ENCODE measurements around the gene GPBP1L1. TPM values are rescaled to one million over a fixed set of nuclear protein-coding genes. Genes with fewer than 3 reads are reported as not detected.
A peak's percentile ranks its signal among the peaks of the same experiment; 100 is the strongest.

The GPBP1L1 gene
- total and polyA plus RNA-seq, 9 of the 15 experiments (the other 6 are each of a cell fraction or from before 2014, with no cell fraction given): 86.0 to 216 (median 138) TPM

DNA sequence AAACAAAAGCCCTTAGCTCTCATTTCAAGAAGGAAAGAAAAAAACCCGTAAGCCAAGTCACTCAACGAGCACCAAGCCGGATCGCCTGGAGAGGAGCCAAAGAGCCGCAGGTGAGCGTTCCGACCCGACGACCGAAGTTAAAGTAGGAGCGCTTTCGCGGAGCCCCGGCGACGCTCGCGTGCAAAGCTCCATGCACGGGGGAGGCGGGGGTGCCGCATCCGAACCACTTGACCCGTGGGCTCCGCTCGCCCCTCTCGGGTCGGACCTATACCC, 382 bp downstream of the GPBP1L1 start (continued):
- TF ChIP-seq, protein P1, sequence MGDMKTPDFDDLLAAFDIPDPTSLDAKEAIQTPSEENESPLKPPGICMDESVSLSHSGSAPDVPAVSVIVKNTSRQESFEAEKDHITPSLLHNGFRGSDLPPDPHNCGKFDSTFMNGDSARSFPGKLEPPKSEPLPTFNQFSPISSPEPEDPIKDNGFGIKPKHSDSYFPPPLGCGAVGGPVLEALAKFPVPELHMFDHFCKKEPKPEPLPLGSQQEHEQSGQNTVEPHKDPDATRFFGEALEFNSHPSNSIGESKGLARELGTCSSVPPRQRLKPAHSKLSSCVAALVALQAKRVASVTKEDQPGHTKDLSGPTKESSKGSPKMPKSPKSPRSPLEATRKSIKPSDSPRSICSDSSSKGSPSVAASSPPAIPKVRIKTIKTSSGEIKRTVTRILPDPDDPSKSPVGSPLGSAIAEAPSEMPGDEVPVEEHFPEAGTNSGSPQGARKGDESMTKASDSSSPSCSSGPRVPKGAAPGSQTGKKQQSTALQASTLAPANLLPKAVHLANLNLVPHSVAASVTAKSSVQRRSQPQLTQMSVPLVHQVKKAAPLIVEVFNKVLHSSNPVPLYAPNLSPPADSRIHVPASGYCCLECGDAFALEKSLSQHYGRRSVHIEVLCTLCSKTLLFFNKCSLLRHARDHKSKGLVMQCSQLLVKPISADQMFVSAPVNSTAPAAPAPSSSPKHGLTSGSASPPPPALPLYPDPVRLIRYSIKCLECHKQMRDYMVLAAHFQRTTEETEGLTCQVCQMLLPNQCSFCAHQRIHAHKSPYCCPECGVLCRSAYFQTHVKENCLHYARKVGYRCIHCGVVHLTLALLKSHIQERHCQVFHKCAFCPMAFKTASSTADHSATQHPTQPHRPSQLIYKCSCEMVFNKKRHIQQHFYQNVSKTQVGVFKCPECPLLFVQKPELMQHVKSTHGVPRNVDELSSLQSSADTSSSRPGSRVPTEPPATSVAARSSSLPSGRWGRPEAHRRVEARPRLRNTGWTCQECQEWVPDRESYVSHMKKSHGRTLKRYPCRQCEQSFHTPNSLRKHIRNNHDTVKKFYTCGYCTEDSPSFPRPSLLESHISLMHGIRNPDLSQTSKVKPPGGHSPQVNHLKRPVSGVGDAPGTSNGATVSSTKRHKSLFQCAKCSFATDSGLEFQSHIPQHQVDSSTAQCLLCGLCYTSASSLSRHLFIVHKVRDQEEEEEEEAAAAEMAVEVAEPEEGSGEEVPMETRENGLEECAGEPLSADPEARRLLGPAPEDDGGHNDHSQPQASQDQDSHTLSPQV (IDR thresholded peaks at IDR 0.05): no peak
- TF ChIP-seq SRSF7 (optimal IDR thresholded peaks at IDR 0.05; ENCODE audit: low read depth, low read length) (no peak), SPI1 (IDR thresholded peaks at IDR 0.05; ENCODE audit: borderline replicate concordance, low read depth, low read length) (no peak), CXXC5 (CRISPR knock-in tag; IDR thresholded peaks at IDR 0.05) (peak; percentile 8; the same call in 1 of the 2 replicates), NR3C1 (CRISPR knock-in tag; IDR thresholded peaks at IDR 0.05) (no peak), ZNF140 (CRISPR knock-in tag; IDR thresholded peaks at IDR 0.05) (no peak), SIRT6 (IDR thresholded peaks at IDR 0.05; ENCODE audit: low read depth, low read length) (no peak), FOXK1 (CRISPR knock-in tag; IDR thresholded peaks at IDR 0.05; ENCODE audit: borderline replicate concordance) (no peak), ZNF586 (CRISPR knock-in tag; conservative IDR thresholded peaks at IDR 0.05) (no peak), ZNF551 (CRISPR knock-in tag; IDR thresholded peaks at IDR 0.05) (no peak), FOSL1 (tag; conservative IDR thresholded peaks at IDR 0.05) (no peak), ZNF780A (CRISPR knock-in tag; IDR thresholded peaks at IDR 0.05) (no peak), CAMTA2 (CRISPR knock-in tag; conservative IDR thresholded peaks at IDR 0.05) (no peak), MED1 (CRISPR knock-in tag; IDR thresholded peaks at IDR 0.05; ENCODE audit: borderline replicate concordance) (no peak), ZNF274 (IDR thresholded peaks at IDR 0.05; ENCODE audit: borderline replicate concordance, low read depth, low read length) (no peak), NCOA6 (IDR thresholded peaks at IDR 0.05) (no peak), HDAC2 (IDR thresholded peaks at IDR 0.05) (no peak; the same call in 1 of the 2 replicates), ZNF589 (CRISPR knock-in tag; IDR thresholded peaks at IDR 0.05; ENCODE audit: low read depth) (no peak), MTA3 (IDR thresholded peaks at IDR 0.05; ENCODE audit: borderline replicate concordance) (no peak; the same call in 1 of the 2 replicates), KLF13 (tag; IDR thresholded peaks at IDR 0.05; ENCODE audit: borderline replicate concordance, low read depth) (no peak), TBL1XR1 (IDR thresholded peaks at IDR 0.05; ENCODE audit: low read length in 2 of 2) (no peak; a peak in 1 of 4 replicates), ZNF77 (CRISPR knock-in tag; IDR thresholded peaks at IDR 0.05) (no peak), BRF1 (IDR thresholded peaks at IDR 0.05; ENCODE audit: borderline replicate concordance, extremely low read depth, insufficient read length) (no peak)
- TF ChIP-seq, protein P2, sequence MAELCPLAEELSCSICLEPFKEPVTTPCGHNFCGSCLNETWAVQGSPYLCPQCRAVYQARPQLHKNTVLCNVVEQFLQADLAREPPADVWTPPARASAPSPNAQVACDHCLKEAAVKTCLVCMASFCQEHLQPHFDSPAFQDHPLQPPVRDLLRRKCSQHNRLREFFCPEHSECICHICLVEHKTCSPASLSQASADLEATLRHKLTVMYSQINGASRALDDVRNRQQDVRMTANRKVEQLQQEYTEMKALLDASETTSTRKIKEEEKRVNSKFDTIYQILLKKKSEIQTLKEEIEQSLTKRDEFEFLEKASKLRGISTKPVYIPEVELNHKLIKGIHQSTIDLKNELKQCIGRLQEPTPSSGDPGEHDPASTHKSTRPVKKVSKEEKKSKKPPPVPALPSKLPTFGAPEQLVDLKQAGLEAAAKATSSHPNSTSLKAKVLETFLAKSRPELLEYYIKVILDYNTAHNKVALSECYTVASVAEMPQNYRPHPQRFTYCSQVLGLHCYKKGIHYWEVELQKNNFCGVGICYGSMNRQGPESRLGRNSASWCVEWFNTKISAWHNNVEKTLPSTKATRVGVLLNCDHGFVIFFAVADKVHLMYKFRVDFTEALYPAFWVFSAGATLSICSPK (IDR thresholded peaks at IDR 0.05; ENCODE audit: borderline replicate concordance): no peak
- TF ChIP-seq, protein P3, sequence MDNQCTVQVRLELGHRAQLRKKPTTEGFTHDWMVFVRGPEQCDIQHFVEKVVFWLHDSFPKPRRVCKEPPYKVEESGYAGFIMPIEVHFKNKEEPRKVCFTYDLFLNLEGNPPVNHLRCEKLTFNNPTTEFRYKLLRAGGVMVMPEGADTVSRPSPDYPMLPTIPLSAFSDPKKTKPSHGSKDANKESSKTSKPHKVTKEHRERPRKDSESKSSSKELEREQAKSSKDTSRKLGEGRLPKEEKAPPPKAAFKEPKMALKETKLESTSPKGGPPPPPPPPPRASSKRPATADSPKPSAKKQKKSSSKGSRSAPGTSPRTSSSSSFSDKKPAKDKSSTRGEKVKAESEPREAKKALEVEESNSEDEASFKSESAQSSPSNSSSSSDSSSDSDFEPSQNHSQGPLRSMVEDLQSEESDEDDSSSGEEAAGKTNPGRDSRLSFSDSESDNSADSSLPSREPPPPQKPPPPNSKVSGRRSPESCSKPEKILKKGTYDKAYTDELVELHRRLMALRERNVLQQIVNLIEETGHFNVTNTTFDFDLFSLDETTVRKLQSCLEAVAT (IDR thresholded peaks at IDR 0.05): peak; percentile 12 to 66; a peak in 2 of 4 replicates

Data from K562 (cell line).